Body of pancreas (tissue), 4 donors: ENCODE measurements around the gene LYSMD4. TPM values are rescaled to one million over a fixed set of nuclear protein-coding genes. Genes with fewer than 3 reads are reported as not detected.

Source experiments
- ATAC-seq: fragments of 150-250 bp; one replicate; pipeline ENCODE4 v1.9.1; 2016
- DNase-seq, 4 donors: peaks; one replicate each; pipeline ENCODE4 v3.0.0-alpha.2; 2019
- H3K27ac ChIP-seq, 4 donors: fragments of 200-600 bp; sonication (generic); 1 replicate in 3 of 4; 2 replicates in 1 of 4; pipeline versions ENCODE4 v1.5.1 to v1.6.1; 2016 to 2019; ENCODE audit warnings: mild to moderate bottlenecking in 1 of 4, mixed read lengths in 1 of 4, moderate library complexity in 1 of 4
- H3K27me3 ChIP-seq, 2 donors: fragments of 200-600 bp; sonication (generic); one replicate each; pipeline ENCODE4 v1.6.0; 2016; ENCODE audit warnings: mild to moderate bottlenecking in 1 of 2
- H3K36me3 ChIP-seq, 2 donors: fragments of 200-600 bp; sonication (generic); replicated peaks in 1 of 2; 2 replicates each; pipeline ENCODE4 v1.5.1; 2016; ENCODE audit warnings: low read depth in 2 of 2; ENCODE audit not compliant: insufficient read depth in 1 of 2
- H3K4me1 ChIP-seq: fragments of 200-600 bp; sonication (generic); one replicate; pipeline ENCODE4 v1.6.0; 2016
- H3K4me3 ChIP-seq, 2 donors: fragments of 200-600 bp; sonication (generic); 1 replicate in 1 of 2; 2 replicates in 1 of 2; pipeline ENCODE4 v1.5.1; 2016 to 2019
- H3K9me3 ChIP-seq, 3 donors: fragments of 200-600 bp; sonication (generic); 1 replicate in 2 of 3; 2 replicates in 1 of 3; pipeline ENCODE4 v1.5.1; 2016
- CTCF ChIP-seq, 7 experiments: fragments of 450-650 bp in 4 of 7; fragments of 200-600 bp in 3 of 7; sonication (generic) in 3 of 7; IDR thresholded peaks; one replicate each; pipeline ENCODE4 v1.5.1; 2016 to 2019; ENCODE audit warnings: antibody characterized with exemption in 7 of 7
- POLR2A ChIP-seq, 3 donors: fragments of 450-650 bp; IDR thresholded peaks; one replicate each; pipeline ENCODE4 v1.6.1; 2016; ENCODE audit warnings: antibody characterized with exemption in 3 of 3, mild to moderate bottlenecking in 2 of 3
- WGBS, 2 donors: methylation state at CpG; one replicate each; pipeline ENCODE4 v1.1.5; 2017; 5-methylcytosine and 5-hydroxymethylcytosine counted together
- intact Hi-C: fragments of 100-400 bp; cut with DNase I; formaldehyde crosslinking; loops from one replicate; pipeline ENCODE4 v1.15.1; 2023
- total RNA-seq, 2 donors: library from RNA; depleted of rRNA; stranded (reverse); fragments of >200 nt; gene quantifications; one replicate each; pipeline ENCODE4 v1.1.0, GENCODE V29; 2016

LYSMD4 gene
- total RNA-seq, 2 donors from 2014 or later = 0.66 to 12.5 TPM

DNA sequence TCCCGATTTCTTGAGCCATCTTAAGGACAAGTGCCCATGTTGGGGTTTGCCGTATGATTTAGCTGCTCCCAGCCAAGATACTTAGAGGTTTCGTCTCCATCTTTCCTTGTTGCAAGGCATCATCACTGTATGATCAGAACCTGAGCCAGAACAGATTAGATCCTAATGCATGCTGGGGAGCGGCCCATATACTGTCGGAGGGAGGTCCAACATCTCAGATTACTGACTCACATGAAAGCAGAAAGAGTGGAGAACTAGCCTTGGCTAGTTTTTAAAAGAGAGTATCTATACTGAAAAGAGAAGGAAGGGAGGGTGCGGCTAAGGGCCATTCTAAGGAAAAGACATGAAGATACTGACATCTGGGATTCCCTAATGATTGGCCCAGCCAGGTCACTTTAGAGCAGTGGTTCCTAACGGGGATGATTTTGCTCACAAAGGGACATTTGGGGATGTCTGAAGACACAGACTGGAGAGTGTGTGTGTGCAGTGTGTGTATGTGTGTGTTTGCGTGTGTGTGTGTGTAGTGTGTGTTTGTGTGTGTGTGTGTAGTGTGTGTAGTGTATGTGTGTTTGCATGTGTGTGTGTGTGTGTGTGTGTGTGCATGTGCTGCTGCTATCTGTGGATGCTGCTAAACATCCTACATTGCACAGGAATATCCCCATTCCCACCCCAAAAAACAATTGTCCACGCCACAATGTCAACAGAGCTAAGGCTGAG, 12.3 kb upstream of the LYSMD4 start:
- no peak for TF ChIP-seq CTCF (IDR thresholded peaks at IDR 0.05)
- no peak for TF ChIP-seq POLR2A (IDR thresholded peaks at IDR 0.05)
- H3K9me3 ChIP-seq = no peaks in the 10 kb centered on the region
- H3K27me3 ChIP-seq = no peaks in the 10 kb centered on the region
- H3K4me1 ChIP-seq = no peaks in the 10 kb centered on the region
- intact Hi-C loops = no loop called here
- ATAC-seq (no peak), DNase-seq (no peak)
- no peak overlapping the region for H3K27ac ChIP-seq
- H3K4me3 ChIP-seq = no peak overlapping the region
- no peaks in the 10 kb centered on the region for H3K36me3 ChIP-seq
- 88 to 91% methylated on average over 9 of the region's 9 CpGs for WGBS, 2 donors

GRCh38 chr15:99744142-99744541, 10.9 kb upstream of the LYSMD4 start:
- no peak overlapping the region for H3K27ac ChIP-seq
- no peak for ATAC-seq
- intact Hi-C loops = no loop called here
- H3K4me3 ChIP-seq = no peak overlapping the region
- no peaks in the 10 kb centered on the region for H3K27me3 ChIP-seq
- H3K36me3 ChIP-seq = no peaks in the 10 kb centered on the region
- H3K9me3 ChIP-seq = no peaks in the 10 kb centered on the region
- no peak for TF ChIP-seq POLR2A (IDR thresholded peaks at IDR 0.05)
- TF ChIP-seq CTCF (IDR thresholded peaks at IDR 0.05) = no peak
- DNase-seq = no peak
- WGBS, 2 donors = 80 to 82% methylated on average over 2 to 7 of the region's 7 CpGs
- H3K4me1 ChIP-seq = no peaks in the 10 kb centered on the region

DNA sequence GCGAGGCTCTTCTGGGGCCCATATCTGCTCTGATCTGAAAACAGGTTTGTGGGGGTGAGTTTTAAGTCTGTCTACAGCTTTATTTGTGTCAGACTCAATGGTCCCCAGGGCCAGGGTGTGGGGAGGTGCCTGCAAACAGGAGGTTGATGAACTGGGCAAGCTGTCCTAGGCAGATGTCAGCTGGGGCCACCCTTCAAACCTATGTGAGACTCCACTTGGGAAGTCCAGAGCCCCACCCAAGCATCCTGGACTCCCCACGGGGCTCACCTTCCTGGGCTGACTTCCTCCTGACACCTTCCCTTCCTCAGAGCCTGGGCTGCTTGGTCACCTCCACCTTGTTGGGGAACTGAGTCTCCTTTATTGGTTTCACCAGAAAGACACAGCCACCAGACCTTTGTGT, 8.6 kb upstream of the LYSMD4 start:
- Histone ChIP-seq H3K4me3 (no peak overlapping the region), H3K36me3 (no peaks in the 10 kb centered on the region), H3K9me3 (no peaks in the 10 kb centered on the region), H3K27ac (no peak overlapping the region), H3K27me3 (no peaks in the 10 kb centered on the region), H3K4me1 (no peaks in the 10 kb centered on the region)
- intact Hi-C loops = no loop called here
- DNase-seq (no peak), ATAC-seq (no peak)
- 79 to 90% methylated on average over 2 of the region's 2 CpGs for WGBS, 2 donors
- TF ChIP-seq POLR2A (IDR thresholded peaks at IDR 0.05) (no peak), CTCF (IDR thresholded peaks at IDR 0.05) (no peak)

DNA sequence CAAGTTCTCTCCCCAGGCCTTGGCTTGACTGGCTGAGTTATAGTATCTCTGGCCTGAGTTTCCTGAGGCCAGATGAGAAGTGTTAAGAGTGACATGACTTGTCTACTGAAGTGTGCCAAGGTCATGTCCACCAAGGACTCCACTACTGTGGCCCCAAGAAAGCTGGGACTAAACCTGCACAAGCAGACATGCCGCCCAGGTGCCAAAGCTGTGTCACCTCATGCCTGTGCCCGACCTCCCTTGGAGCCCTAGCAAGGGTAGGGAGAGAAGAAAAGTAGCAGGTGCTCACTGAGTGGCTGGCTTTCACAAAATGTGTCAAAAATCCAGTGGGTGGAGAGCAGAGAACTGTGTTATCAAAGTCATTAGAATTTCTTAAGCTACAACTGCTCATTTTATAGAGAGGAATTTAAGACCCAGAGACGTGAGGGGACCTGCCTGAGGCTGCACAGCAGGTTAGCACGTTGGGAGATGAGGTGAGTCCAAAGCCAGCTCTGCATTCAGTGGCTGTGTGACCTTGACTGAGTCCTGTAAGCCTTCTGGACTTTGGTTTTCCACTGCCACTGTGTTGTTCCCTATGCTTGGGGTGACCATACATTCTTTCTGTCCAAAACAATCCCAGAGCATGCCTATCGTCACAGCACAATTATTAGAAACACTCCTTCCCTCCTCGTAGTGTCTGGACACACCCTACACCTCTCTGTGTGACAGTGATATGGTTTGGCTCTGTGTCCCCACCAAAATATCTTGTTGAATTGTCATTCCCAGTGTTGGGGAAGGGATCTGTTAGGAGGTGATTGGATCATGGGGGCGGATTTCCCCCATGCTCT, 5.0 kb upstream of the LYSMD4 start:
- Histone ChIP-seq H3K9me3 (no peaks in the 10 kb centered on the region), H3K27me3 (no peaks in the 10 kb centered on the region), H3K27ac (no peak overlapping the region), H3K36me3 (no peaks in the 10 kb centered on the region), H3K4me1 (peaks cover 3% of the 10 kb centered on the region), H3K4me3 (no peak overlapping the region)
- no peak for ATAC-seq
- TF ChIP-seq CTCF (IDR thresholded peaks at IDR 0.05) (no peak), POLR2A (IDR thresholded peaks at IDR 0.05) (no peak)
- WGBS, 2 donors = 64% methylated on average over 7 of the region's 7 CpGs
- intact Hi-C loops = no loop called here
- no peak for DNase-seq
